ENCODE results near the gene FBXO2.

The FBXO2 gene

GRCh38 chr1:11615090-11615489 is 39.1 kb downstream of the FBXO2 start:
- no peaks in the 10 kb centered on the region for H3K27me3 ChIP-seq (ENCODE audit: insufficient read depth, low read length, poor library complexity, severe bottlenecking)
- no peak overlapping the region for H3K9ac ChIP-seq (ENCODE audit: low read depth, low read length, poor library complexity, severe bottlenecking)
- TF ChIP-seq EZH2phosphoT487 (IDR thresholded peaks at IDR 0.05; ENCODE audit: borderline replicate concordance) = no peak
- no peak for TF ChIP-seq CTCF (conservative IDR thresholded peaks at IDR 0.05; ENCODE audit: low read length)
- H3K9me3 ChIP-seq (ENCODE audit: insufficient read depth, low read depth, low read length) = no peaks in the 10 kb centered on the region
- no peaks in the 10 kb centered on the region for H4K20me1 ChIP-seq (ENCODE audit: insufficient read depth, low read length, poor library complexity, severe bottlenecking)
- H3K9me2 ChIP-seq (replicated peaks; ENCODE audit: low read depth, low read length) = no peaks in the 10 kb centered on the region
- H2AFZ ChIP-seq (ENCODE audit: low read length) = no peak overlapping the region
- no peaks in the 10 kb centered on the region for H3K79me2 ChIP-seq (ENCODE audit: insufficient read depth, low read length)
- no peak overlapping the region for H3K4me2 ChIP-seq (ENCODE audit: low read depth, low read length, poor library complexity, severe bottlenecking)
- H3F3A ChIP-seq (ENCODE audit: low read depth) = no peaks in the 10 kb centered on the region
- H3K4me1 ChIP-seq (ENCODE audit: insufficient read depth, low read length, poor library complexity, severe bottlenecking) = no peaks in the 10 kb centered on the region
- H3K4me3 ChIP-seq (ENCODE audit: low read length, poor library complexity, severe bottlenecking) = no peak overlapping the region
- no peaks in the 10 kb centered on the region for H3K36me3 ChIP-seq (ENCODE audit: insufficient read depth, low read length)

DNA sequence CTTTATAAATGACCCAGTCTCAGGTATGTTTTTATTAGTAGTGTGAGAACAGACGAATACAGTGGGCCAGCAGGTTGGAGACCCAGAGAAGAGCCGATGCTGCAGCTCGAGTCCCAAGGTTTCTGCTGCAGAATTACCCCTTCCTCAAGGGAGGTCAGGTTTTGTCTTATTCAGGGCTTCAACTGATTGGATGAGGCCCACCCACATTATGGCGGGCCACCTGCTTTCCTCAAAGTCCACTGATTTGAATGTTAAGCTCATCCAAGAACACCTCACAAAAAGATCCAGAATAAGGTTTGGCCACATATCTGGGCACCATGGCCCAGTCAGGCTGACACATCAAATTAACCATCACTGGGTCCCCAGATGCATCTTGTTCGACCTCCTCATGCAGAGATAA is 40.9 kb downstream of the FBXO2 start:
- no peaks in the 10 kb centered on the region for H3K9me2 ChIP-seq (replicated peaks; ENCODE audit: low read depth, low read length)

GRCh38 chr1:11611638-11612327 is 42.4 kb downstream of the FBXO2 start:
- no peaks in the 10 kb centered on the region for H4K20me1 ChIP-seq (ENCODE audit: insufficient read depth, low read length, poor library complexity, severe bottlenecking)
- H3K9me2 ChIP-seq (replicated peaks; ENCODE audit: low read depth, low read length) = no peaks in the 10 kb centered on the region
- H3K4me3 ChIP-seq (ENCODE audit: low read length, poor library complexity, severe bottlenecking) = no peak overlapping the region
- TF ChIP-seq EZH2phosphoT487 (IDR thresholded peaks at IDR 0.05; ENCODE audit: borderline replicate concordance) (no peak), CTCF (conservative IDR thresholded peaks at IDR 0.05; ENCODE audit: low read length) (no peak)
- H2AFZ ChIP-seq (ENCODE audit: low read length) = no peak overlapping the region
- H3K36me3 ChIP-seq (ENCODE audit: insufficient read depth, low read length) = no peaks in the 10 kb centered on the region
- no peak overlapping the region for H3K4me2 ChIP-seq (ENCODE audit: low read depth, low read length, poor library complexity, severe bottlenecking)
- H3K9ac ChIP-seq (ENCODE audit: low read depth, low read length, poor library complexity, severe bottlenecking) = no peak overlapping the region
- no peaks in the 10 kb centered on the region for H3K79me2 ChIP-seq (ENCODE audit: insufficient read depth, low read length)
- no peaks in the 10 kb centered on the region for H3K4me1 ChIP-seq (ENCODE audit: insufficient read depth, low read length, poor library complexity, severe bottlenecking)
- no peaks in the 10 kb centered on the region for H3K9me3 ChIP-seq (ENCODE audit: insufficient read depth, low read depth, low read length)
- H3F3A ChIP-seq (ENCODE audit: low read depth) = no peaks in the 10 kb centered on the region
- H3K27me3 ChIP-seq (ENCODE audit: insufficient read depth, low read length, poor library complexity, severe bottlenecking) = no peaks in the 10 kb centered on the region

More for the DNA sequence above, 40.9 kb downstream of the FBXO2 start:
- Histone ChIP-seq H2AFZ (ENCODE audit: low read length) (no peak overlapping the region), H3K79me2 (ENCODE audit: insufficient read depth, low read length) (no peaks in the 10 kb centered on the region), H3K9ac (ENCODE audit: low read depth, low read length, poor library complexity, severe bottlenecking) (no peak overlapping the region), H3K9me3 (ENCODE audit: insufficient read depth, low read depth, low read length) (no peaks in the 10 kb centered on the region), H3K4me3 (ENCODE audit: low read length, poor library complexity, severe bottlenecking) (no peak overlapping the region), H4K20me1 (ENCODE audit: insufficient read depth, low read length, poor library complexity, severe bottlenecking) (no peaks in the 10 kb centered on the region), H3K4me2 (ENCODE audit: low read depth, low read length, poor library complexity, severe bottlenecking) (no peak overlapping the region), H3F3A (ENCODE audit: low read depth) (no peaks in the 10 kb centered on the region), H3K4me1 (ENCODE audit: insufficient read depth, low read length, poor library complexity, severe bottlenecking) (no peaks in the 10 kb centered on the region), H3K36me3 (ENCODE audit: insufficient read depth, low read length) (no peaks in the 10 kb centered on the region), H3K27me3 (ENCODE audit: insufficient read depth, low read length, poor library complexity, severe bottlenecking) (no peaks in the 10 kb centered on the region)
- no peak for TF ChIP-seq EZH2phosphoT487 (IDR thresholded peaks at IDR 0.05; ENCODE audit: borderline replicate concordance)
- no peak for TF ChIP-seq CTCF (conservative IDR thresholded peaks at IDR 0.05; ENCODE audit: low read length)
